Activated T-helper 1 cell treated with anti-CD3 and anti-CD28 coated beads, Interleukin-12 subunit alpha, Interleukin-12 subunit beta, Interleukin-2, Interleukin-4 antibody, amounts not matched to agents 30 ng/mL and 10 ng/mL and 1 ng/mL, durations not matched to agents 14 hours and 24 hours and 36 hours (primary cell): ENCODE results near the gene SPEF1. TPM values are rescaled to one million over a fixed set of nuclear protein-coding genes. Genes with fewer than 3 reads are reported as not detected.
"Not testable (repeated sequence)": the region's sequence is repeated elsewhere in the genome, so short reads cannot be mapped to it uniquely, and the experiment has no call there.

Experiments
- DNase-seq: peaks from one replicate; pipeline ENCODE4 v3.0.0; 2021; ENCODE audit warnings: low spot score
- H3K27ac Mint-ChIP-seq: one replicate; pipeline ENCODE4 v1.8.0; 2021; ENCODE audit warnings: mild to moderate bottlenecking, mixed read lengths
- H3K27me3 Mint-ChIP-seq: one replicate; pipeline ENCODE4 v1.8.0; 2022; ENCODE audit warnings: mild to moderate bottlenecking, moderate library complexity, mixed read lengths; ENCODE audit not compliant: insufficient read depth
- H3K36me3 Mint-ChIP-seq: one replicate; pipeline ENCODE4 v1.8.0; 2021; ENCODE audit warnings: low read depth, mixed read lengths
- H3K4me1 Mint-ChIP-seq: one replicate; pipeline ENCODE4 v1.8.0; 2021; ENCODE audit warnings: low read depth, mixed read lengths
- H3K4me3 Mint-ChIP-seq: one replicate; pipeline ENCODE4 v1.8.0; 2021; ENCODE audit warnings: mild to moderate bottlenecking, moderate library complexity, mixed read lengths
- H3K9me3 Mint-ChIP-seq: one replicate; pipeline ENCODE4 v1.8.0; 2021; ENCODE audit warnings: mixed read lengths
- intact Hi-C: fragments of 100-400 bp; cut with micrococcal nuclease; formaldehyde crosslinking; loops from one replicate; pipeline ENCODE4 v1.15.1; 2024
- total RNA-seq: library from RNA; stranded (reverse); gene quantifications from 2 replicates; pipeline ENCODE4 v1.2.3, GENCODE V29; 2022

SPEF1 gene
- total RNA-seq, 1 donor from 2014 or later: not detected

DNA sequence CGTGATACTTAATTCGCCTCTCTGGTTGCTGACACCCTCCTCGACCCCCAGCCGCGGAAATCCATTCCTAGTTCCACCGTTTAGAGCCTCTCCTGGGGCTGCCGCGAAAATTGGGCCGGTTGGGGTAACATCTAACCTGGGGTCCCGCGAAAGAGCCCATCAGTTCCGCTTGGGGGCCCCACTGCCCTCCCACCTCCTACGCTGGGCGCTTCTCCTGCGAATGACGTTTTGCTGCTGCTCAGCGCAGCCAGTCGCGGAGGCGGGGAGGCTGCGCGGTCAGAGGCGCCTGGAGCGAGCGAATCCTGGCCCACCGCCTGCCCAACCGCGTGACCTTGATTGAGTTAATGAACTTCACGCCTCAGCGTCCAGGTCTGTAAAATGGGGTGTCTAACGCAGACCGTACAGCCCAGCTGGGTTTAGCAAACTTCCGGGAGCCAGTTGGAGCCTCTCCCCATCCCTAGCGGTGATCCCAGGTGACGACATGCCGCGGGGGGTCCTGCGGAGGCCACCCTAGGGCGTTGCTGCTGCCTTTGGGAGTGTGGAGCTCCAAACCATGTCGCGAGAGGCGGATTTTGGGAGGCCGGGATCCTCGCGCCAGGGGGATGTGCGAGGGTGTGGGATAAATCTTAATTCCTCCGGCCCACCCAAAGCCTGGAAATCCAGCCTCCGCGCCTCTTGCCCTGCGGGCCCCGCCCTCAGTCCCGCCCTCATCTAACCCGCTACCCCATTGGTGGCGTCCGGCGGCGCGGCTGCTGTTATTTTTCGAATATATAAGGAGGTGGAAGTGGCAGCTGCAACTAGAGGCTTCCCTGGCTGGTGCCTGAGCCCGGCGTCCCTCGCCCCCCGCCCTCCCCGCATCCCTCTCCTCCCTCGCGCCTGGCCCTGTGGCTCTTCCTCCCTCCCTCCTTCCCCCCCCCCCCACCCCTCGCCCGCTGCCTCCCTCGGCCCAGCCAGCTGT, 14.5 kb upstream of the SPEF1 start, which contains the start of gene CDC25B:
Gene CDC25B, plus strand, starts transcription at position 800 of the 958 bp plus-strand sequence. CDS start 222 bp downstream, outside the sequence.
- peak within 1 kb of the TSS; percentile 93 for H3K4me3 Mint-ChIP-seq
- peak; percentile 81 for DNase-seq
- H3K4me1 Mint-ChIP-seq: peaks cover 47% of the 10 kb centered on the region
- no peaks in the 10 kb centered on the region for H3K9me3 Mint-ChIP-seq
- peak within 1 kb of the TSS; percentile 96 for H3K27ac Mint-ChIP-seq
- intact Hi-C loops: loop anchor here (1.0 to 10.0 kb wide), 7 partner anchors 8 to 1329 kb away; partner anchors contain the start of genes ADISSP, AP5S1, CDS2 and PANK2
- H3K36me3 Mint-ChIP-seq: peaks cover 20% of the 10 kb centered on the region
- H3K27me3 Mint-ChIP-seq: no peaks in the 10 kb centered on the region

- Mint-ChIP-seq H3K27me3 (no peaks in the 10 kb centered on the region), H3K4me3 (peak overlapping the region; percentile 93), H3K9me3 (no peaks in the 10 kb centered on the region), H3K27ac (peak overlapping the region; percentile 96), H3K36me3 (peaks cover 16% of the 10 kb centered on the region), H3K4me1 (peaks cover 39% of the 10 kb centered on the region)
- intact Hi-C loops: loop anchor here (1.0 to 10.0 kb wide), 3 partner anchors 8 to 1330 kb away; partner anchors contain the start of genes AP5S1 and CDS2
- DNase-seq: no peak
Observed at GRCh38 chr20:3794701-3795420, 13.6 kb upstream of the SPEF1 start.

GRCh38 chr20:3794168-3794567, 12.9 kb upstream of the SPEF1 start:
- DNase-seq, H3K4me3 Mint-ChIP-seq, H3K9me3 Mint-ChIP-seq, H3K27me3 Mint-ChIP-seq, H3K27ac Mint-ChIP-seq: not testable (repeated sequence)
- intact Hi-C loops: loop anchor here (10.0 kb wide), 1 partner anchor 1331 kb away; the partner anchor contains the start of gene CDS2
- peaks cover 32% of the 10 kb centered on the region for H3K4me1 Mint-ChIP-seq
- H3K36me3 Mint-ChIP-seq: peaks cover 14% of the 10 kb centered on the region

GRCh38 chr20:3789201-3789600, 8.0 kb upstream of the SPEF1 start:
- peak overlapping the region; percentile 63 for H3K4me3 Mint-ChIP-seq
- H3K4me1 Mint-ChIP-seq: peaks cover 30% of the 10 kb centered on the region
- H3K9me3 Mint-ChIP-seq, H3K27me3 Mint-ChIP-seq, H3K36me3 Mint-ChIP-seq, DNase-seq, H3K27ac Mint-ChIP-seq, intact Hi-C loops: not testable (repeated sequence)

GRCh38 chr20:3788685-3789155, 7.5 kb upstream of the SPEF1 start:
- intact Hi-C loops: no loop called here
- Mint-ChIP-seq H3K27ac (no peak overlapping the region), H3K4me1 (peaks cover 31% of the 10 kb centered on the region), H3K36me3 (peaks cover 6% of the 10 kb centered on the region), H3K9me3 (no peaks in the 10 kb centered on the region), H3K27me3 (no peaks in the 10 kb centered on the region), H3K4me3 (peak overlapping the region; percentile 63)
- no peak for DNase-seq

- Mint-ChIP-seq H3K27me3 (no peaks in the 10 kb centered on the region), H3K4me3 (peak overlapping the region; percentile 77), H3K27ac (peak overlapping the region; percentile 34), H3K9me3 (no peaks in the 10 kb centered on the region), H3K4me1 (peaks cover 38% of the 10 kb centered on the region), H3K36me3 (peaks cover 8% of the 10 kb centered on the region)
- DNase-seq: no peak
- intact Hi-C loops: loop anchor here (1.0 to 2.0 kb wide), 5 partner anchors 8 to 297 kb away; partner anchors contain the start of gene MAVS
Observed at GRCh38 chr20:3787324-3788014, 6.2 kb upstream of the SPEF1 start.

- intact Hi-C loops: loop anchor here (1.0 to 2.0 kb wide), 7 partner anchors 9 to 298 kb away; partner anchors contain the start of genes AP5S1 and MAVS
- H3K9me3 Mint-ChIP-seq: no peaks in the 10 kb centered on the region
- H3K36me3 Mint-ChIP-seq: peaks cover 8% of the 10 kb centered on the region
- H3K27me3 Mint-ChIP-seq: no peaks in the 10 kb centered on the region
- H3K4me1 Mint-ChIP-seq: peaks cover 39% of the 10 kb centered on the region
- peak within 1 kb of the TSS; percentile 70 for H3K27ac Mint-ChIP-seq
- peak within 1 kb of the TSS; percentile 86 for H3K4me3 Mint-ChIP-seq
- peak; percentile 88 for DNase-seq
Observed at GRCh38 chr20:3786665-3787323, 5.5 kb upstream of the SPEF1 start, which contains the start of gene CENPB. TSS of gene CENPB (minus strand) at chr20:3786740. CDS start at chr20:3786483, 257 bp downstream.

GRCh38 chr20:3786126-3786484, 4.9 kb upstream of the SPEF1 start:
- intact Hi-C loops: loop anchor here (1.0 to 2.0 kb wide), 5 partner anchors 18 to 299 kb away; partner anchors contain the start of genes AP5S1 and MAVS
- H3K27me3 Mint-ChIP-seq: peaks cover 1% of the 10 kb centered on the region
- H3K36me3 Mint-ChIP-seq: peaks cover 8% of the 10 kb centered on the region
- peaks cover 46% of the 10 kb centered on the region for H3K4me1 Mint-ChIP-seq
- DNase-seq: no peak
- peak overlapping the region; percentile 86 for H3K4me3 Mint-ChIP-seq
- peak overlapping the region; percentile 70 for H3K27ac Mint-ChIP-seq
- H3K9me3 Mint-ChIP-seq: no peaks in the 10 kb centered on the region

DNA sequence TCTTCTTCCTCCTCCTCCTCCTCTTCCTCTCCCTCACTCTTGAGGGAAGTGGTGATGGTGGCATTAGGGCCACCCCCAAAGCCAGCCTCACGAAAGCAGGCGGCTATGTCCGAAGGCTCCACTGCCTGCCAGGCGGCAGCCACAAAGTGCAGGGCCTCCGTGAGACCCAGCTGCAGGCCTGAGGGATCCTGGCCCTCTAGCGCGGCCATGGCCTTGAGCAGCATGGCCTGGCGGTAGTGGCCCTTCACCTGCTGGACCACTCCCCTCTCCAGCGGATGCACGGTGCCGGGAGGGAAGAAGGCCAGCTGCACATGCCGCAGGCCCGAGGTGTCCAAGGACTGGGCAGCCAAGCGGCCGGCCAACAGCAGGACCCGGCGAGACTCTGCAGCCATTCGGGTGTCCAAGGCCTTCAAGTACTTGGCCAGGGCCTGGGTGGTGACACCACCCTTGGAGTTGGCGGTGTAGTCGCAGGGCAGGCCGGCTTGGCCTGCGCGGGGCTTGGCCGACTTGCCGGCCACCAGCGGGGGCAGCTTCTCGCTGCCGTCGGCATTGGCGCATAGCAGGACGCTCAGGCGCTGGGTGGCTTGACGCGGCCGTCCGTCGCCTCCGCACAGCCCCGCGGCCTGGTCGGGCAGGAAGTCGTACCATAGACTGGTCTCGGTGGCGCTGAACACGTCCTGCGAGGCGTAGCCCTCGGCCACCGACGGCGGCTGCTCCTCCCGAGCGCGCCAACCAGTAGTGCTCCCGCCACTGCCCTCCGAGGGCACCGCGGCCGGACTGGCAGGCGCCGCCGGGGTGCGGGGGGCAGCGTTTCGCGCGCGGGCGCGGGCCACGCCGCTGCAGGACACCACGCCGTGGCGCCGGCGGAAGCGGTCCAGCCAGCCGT, 4.2 kb upstream of the SPEF1 start:
- H3K27me3 Mint-ChIP-seq: peaks cover 4% of the 10 kb centered on the region
- H3K36me3 Mint-ChIP-seq: peaks cover 8% of the 10 kb centered on the region
- intact Hi-C loops: loop anchor here (1.0 to 2.0 kb wide), 5 partner anchors 17 to 299 kb away; partner anchors contain the start of genes AP5S1 and MAVS
- no peak for DNase-seq
- H3K4me3 Mint-ChIP-seq: peak overlapping the region; percentile 86
- no peaks in the 10 kb centered on the region for H3K9me3 Mint-ChIP-seq
- peak overlapping the region; percentile 63 for H3K27ac Mint-ChIP-seq
- peaks cover 52% of the 10 kb centered on the region for H3K4me1 Mint-ChIP-seq

DNA sequence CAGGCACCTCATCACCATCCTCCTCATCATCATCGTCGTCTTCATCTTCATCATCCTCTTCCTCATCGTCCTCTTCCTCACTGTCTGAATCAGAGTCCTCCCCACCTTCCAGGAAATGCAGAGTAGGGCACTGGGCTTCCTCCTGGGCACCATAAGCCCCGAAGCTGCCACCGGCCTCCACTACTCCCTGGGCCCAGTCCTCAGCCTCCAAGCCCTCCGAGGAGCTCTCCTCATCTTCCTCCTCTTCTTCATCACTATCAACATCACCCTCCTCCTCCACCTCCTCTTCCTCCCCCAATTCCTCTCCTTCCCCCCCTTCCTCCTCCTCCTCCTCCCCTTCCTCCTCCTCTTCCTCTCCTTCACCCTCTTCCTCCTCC, 3.6 kb upstream of the SPEF1 start:
- Mint-ChIP-seq H3K4me3 (peak overlapping the region; percentile 74), H3K36me3 (peaks cover 8% of the 10 kb centered on the region), H3K4me1 (peaks cover 54% of the 10 kb centered on the region), H3K27ac (no peak overlapping the region), H3K9me3 (no peaks in the 10 kb centered on the region), H3K27me3 (peaks cover 5% of the 10 kb centered on the region)
- DNase-seq: no peak
- intact Hi-C loops: no loop called here
